GM12874 (cell line): ENCODE measurements around the gene ACTRT2.

ENCODE experiments used
- CTCF ChIP-seq: IDR thresholded peaks from 2 replicates; pipeline ENCODE4 v1.5.1; 2011; ENCODE audit warnings: low read depth, mild to moderate bottlenecking, control low read depth, low read length, moderate library complexity; ENCODE audit not compliant: insufficient read depth

Gene ACTRT2

GRCh38 chr1:3038571-3039181 lies 17.4 kb downstream of the ACTRT2 start:
- no peak for TF ChIP-seq CTCF

DNA sequence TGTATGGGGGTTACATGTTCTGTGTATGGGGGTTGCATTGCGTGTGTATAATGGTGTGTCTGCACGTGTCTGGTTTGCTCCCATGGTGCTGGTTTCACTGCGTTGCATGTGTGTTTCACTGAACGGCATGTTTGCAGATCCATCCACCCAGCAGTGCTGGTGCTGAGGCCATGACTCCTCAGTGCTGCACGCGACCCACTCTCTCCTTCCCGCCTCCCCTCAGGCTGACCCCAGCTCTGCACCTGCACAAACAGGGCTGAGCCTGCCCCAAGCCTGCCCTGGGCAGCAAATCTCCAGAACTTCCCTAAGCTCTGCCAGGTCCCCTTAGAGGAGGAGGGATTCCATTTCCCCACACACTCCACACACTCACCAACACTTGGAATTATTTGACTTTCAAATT lies 18.7 kb downstream of the ACTRT2 start:
- TF ChIP-seq CTCF: no peak

DNA sequence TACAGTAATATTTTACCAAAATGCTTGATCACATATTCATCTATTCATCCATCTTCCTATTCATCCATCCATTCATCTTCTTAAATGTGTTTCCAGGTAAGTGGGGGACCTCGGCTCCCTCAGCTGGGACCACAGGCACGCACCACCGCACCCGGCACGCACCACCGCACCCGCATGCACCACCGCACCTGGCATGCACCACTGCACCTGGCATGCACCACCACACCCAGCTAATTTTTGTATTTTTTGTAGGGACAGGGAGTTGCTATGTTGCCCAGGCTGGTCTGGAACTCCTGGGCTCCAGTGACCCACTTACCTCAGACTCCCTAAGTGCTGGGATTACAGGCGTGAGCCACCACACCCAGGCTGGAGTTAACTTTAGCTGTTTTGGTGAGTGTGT lies 21.2 kb downstream of the ACTRT2 start:
- TF ChIP-seq CTCF: no peak

- no peak for TF ChIP-seq CTCF
Observed at GRCh38 chr1:3049164-3049563, 27.9 kb downstream of the ACTRT2 start.

DNA sequence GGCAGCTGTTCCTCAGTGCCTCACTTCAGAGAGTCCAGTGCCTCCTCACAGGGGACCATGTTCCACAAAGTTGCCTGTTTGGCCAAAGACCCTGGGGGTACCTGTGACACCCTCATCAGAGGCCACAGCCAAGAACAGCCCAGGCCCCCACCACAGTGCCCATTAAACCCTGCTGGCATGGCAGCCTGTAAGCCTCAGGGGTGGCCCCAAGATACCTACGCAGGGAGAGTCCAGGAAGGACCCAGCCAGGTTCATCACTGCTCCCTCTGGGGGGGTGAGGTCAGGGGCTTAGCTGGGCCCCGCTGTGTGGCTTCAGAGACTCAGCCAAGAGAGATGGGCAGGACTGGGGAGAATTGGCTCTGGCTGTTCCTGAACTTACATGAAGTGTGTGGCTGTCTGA lies 28.6 kb downstream of the ACTRT2 start:
- no peak for TF ChIP-seq CTCF

DNA sequence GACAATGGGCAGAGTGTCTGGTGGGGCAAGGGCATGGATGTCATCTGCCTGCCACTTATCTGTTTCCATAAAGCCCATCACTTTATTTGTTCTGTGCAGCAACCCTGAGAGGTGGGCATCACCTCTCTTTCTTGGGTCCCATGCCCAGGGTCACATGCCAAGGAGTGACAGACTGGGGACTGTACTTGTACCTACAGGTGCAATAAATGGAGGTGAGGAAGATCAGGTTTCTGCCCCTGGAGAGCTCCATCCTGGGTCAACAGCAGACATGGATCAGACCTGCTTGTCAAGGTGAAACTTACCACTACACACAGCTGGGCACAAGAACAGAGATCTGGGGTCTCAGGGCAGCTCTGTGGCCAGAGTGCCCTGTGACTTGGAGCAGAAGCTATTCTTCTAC lies 29.3 kb downstream of the ACTRT2 start:
- TF ChIP-seq CTCF: no peak

GRCh38 chr1:3051270-3052268 lies 30.3 kb downstream of the ACTRT2 start:
- no peak for TF ChIP-seq CTCF
